Rectal smooth muscle tissue (tissue), 1 donor: Measurements from ENCODE around the gene XPOT.
"Not testable (repeated sequence)": the region's sequence is repeated elsewhere in the genome, so short reads cannot be mapped to it uniquely, and the experiment has no call there.

Source experiments
- H3K27ac ChIP-seq: one replicate; pipeline ENCODE4 v1.7.0; 2013; ENCODE audit warnings: low read depth, low read length, inconsistent platforms
- H3K27me3 ChIP-seq: one replicate; pipeline ENCODE4 v1.7.0; 2013; ENCODE audit warnings: low read length; ENCODE audit not compliant: control insufficient read depth, insufficient read depth
- H3K36me3 ChIP-seq: one replicate; pipeline ENCODE4 v1.7.0; 2013; ENCODE audit warnings: low read length; ENCODE audit not compliant: control insufficient read depth, insufficient read depth
- H3K4me1 ChIP-seq: one replicate; pipeline ENCODE4 v1.7.0; 2013; ENCODE audit warnings: low read length; ENCODE audit not compliant: control insufficient read depth, insufficient read depth
- H3K4me3 ChIP-seq: one replicate; pipeline ENCODE4 v1.7.0; 2013; ENCODE audit warnings: low read length
- H3K9ac ChIP-seq: one replicate; pipeline ENCODE4 v1.7.0; 2013; ENCODE audit warnings: low read length

XPOT gene

DNA sequence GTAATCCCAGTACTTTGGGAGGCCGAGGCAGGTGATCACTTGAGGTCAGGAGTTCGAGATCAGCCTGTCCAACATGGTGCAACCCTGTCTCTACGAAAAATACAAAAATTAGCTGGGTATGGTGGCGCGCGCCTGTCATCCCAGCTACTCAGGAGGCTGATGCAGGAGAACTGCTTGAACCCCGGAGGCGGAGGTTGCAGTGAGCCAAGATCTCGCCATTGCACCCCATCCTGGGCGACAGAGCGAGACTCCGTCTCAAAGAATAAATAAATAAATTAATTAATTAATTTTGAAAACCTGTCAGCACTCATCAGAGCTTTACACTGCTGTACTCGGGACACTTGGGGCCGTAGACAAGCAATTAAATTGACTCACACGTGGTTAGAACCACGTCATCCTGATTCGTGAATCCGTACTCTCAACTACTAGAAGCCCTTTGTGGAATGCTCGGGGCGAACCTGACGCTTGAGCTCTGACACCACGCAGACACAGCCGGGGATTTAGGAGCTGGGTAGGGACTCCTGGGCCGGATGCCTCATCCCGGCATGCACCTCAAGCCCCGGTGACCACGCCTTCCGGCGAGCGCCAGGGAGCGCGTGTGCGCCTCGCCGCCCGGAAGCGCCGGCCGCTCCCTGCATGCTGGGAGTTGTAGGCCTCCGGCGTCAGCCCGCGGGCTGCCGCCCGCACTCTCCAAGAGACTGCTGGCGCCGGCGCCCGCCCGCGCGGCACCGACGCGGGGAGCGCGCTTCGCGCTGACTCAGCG is at the start of gene XPOT:
TSS of gene XPOT (plus strand) at position 686 of the 763 bp plus-strand sequence. CDS start 5,644 bp downstream, outside the sequence.
- Histone ChIP-seq H3K27me3 (no peaks in the 10 kb centered on the region), H3K36me3 (no peaks in the 10 kb centered on the region), H3K9ac (peak within 1 kb of the TSS; percentile 80), H3K4me1 (no peaks in the 10 kb centered on the region), H3K4me3 (peak within 1 kb of the TSS; percentile 90), H3K27ac (peak within 1 kb of the TSS; percentile 96)

- H3K27me3 ChIP-seq, H3K9ac ChIP-seq, H3K4me3 ChIP-seq, H3K27ac ChIP-seq, H3K36me3 ChIP-seq, H3K4me1 ChIP-seq: not testable (repeated sequence)
Observed at GRCh38 chr12:64356209-64356608, 48.0 kb upstream of the XPOT start.

DNA sequence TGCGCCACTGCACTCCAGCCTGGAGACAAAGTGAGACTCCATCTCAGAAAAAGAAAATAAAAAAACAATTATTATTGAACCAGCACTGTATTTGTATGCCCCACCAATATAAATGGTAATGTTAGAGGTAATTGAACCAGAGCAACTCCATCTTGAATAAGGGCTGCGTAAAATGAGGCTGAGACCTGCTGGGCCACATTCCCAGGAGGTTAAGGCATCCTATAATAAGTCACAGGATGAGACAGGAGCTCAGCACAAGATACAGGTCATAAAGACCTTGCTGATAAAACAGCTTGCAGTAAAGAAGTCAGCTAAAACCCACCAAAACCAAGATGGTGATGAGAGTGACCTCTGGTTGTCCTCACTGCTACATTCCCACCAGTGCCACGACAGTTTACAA is 43.0 kb upstream of the XPOT start:
- not testable (repeated sequence) for H3K27me3 ChIP-seq, H3K4me1 ChIP-seq, H3K27ac ChIP-seq, H3K9ac ChIP-seq, H3K36me3 ChIP-seq, H3K4me3 ChIP-seq

- no peaks in the 10 kb centered on the region for H3K27me3 ChIP-seq
- no peaks in the 10 kb centered on the region for H3K4me1 ChIP-seq
- H3K9ac ChIP-seq: no peak overlapping the region
- H3K27ac ChIP-seq: no peak overlapping the region
- H3K4me3 ChIP-seq: no peak overlapping the region
- H3K36me3 ChIP-seq: no peaks in the 10 kb centered on the region
Observed at GRCh38 chr12:64362721-64363305, 41.4 kb upstream of the XPOT start.

DNA sequence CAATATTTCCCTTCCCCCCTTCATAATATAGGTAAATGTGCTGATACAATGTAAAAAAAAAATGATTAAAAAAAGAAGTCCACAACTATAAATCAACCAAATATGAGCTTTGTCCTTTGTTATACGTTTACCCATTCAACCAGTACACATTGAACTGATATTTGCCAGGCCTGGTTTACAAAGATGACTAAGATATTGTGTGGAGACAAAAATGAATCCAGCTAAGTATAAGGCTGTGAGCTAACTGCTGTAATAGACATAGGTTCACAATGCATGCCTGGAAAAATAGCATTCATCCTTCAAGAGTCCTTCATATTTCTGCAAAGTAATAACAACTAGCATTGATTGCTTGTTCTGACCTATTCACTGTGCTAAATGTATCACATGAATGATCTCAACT is 20.5 kb upstream of the XPOT start:
- H3K4me3 ChIP-seq: no peak overlapping the region
- H3K36me3 ChIP-seq: no peaks in the 10 kb centered on the region
- H3K4me1 ChIP-seq: no peaks in the 10 kb centered on the region
- H3K27me3 ChIP-seq: no peaks in the 10 kb centered on the region
- no peak overlapping the region for H3K27ac ChIP-seq
- no peak overlapping the region for H3K9ac ChIP-seq

- Histone ChIP-seq H3K4me1 (no peaks in the 10 kb centered on the region), H3K4me3 (no peak overlapping the region), H3K36me3 (no peaks in the 10 kb centered on the region), H3K27me3 (peaks cover 1% of the 10 kb centered on the region), H3K9ac (no peak overlapping the region), H3K27ac (no peak overlapping the region)
Observed at GRCh38 chr12:64385019-64385418, 19.2 kb upstream of the XPOT start.

- Histone ChIP-seq H3K4me3 (no peak overlapping the region), H3K27ac (no peak overlapping the region), H3K36me3 (no peaks in the 10 kb centered on the region), H3K27me3 (peaks cover 3% of the 10 kb centered on the region), H3K4me1 (no peaks in the 10 kb centered on the region), H3K9ac (no peak overlapping the region)
Observed at GRCh38 chr12:64385468-64385867, 18.7 kb upstream of the XPOT start.

DNA sequence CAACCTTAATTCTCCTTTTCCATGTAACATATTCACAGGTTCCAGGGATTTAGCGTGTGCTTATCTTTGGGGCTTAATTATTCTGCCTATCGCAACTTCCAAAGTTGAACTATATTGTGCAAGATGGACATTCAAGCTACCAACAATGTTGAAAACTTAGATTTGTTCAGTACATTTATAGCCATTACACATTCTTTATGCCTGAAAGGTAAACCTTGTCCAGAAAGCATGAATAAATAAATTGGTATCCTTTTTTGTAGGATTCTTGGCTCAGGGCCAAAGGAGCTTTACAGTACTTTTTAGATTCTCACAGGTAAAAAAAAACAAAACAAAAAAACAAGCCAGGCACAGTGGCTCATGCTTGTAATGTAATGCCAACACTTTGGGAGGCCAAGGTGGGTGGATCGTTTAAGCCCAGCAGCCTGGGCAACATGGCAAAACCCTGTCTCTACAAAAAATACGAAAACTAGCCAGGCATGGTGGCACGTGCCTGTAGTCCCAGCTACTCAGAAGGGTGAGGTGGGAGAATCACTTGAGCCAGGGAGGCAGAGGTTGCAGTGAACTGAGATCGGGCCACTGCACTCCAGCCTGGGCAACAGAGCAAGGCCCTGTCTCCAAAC is 16.9 kb upstream of the XPOT start:
- no peaks in the 10 kb centered on the region for H3K4me1 ChIP-seq
- H3K4me3 ChIP-seq: no peak overlapping the region
- no peak overlapping the region for H3K9ac ChIP-seq
- peaks cover 3% of the 10 kb centered on the region for H3K27me3 ChIP-seq
- H3K27ac ChIP-seq: no peak overlapping the region
- H3K36me3 ChIP-seq: no peaks in the 10 kb centered on the region

GRCh38 chr12:64389154-64389553 is 15.0 kb upstream of the XPOT start:
- no peaks in the 10 kb centered on the region for H3K36me3 ChIP-seq
- H3K9ac ChIP-seq: no peak overlapping the region
- H3K4me3 ChIP-seq: no peak overlapping the region
- no peaks in the 10 kb centered on the region for H3K4me1 ChIP-seq
- H3K27ac ChIP-seq: no peak overlapping the region
- H3K27me3 ChIP-seq: peaks cover 3% of the 10 kb centered on the region

DNA sequence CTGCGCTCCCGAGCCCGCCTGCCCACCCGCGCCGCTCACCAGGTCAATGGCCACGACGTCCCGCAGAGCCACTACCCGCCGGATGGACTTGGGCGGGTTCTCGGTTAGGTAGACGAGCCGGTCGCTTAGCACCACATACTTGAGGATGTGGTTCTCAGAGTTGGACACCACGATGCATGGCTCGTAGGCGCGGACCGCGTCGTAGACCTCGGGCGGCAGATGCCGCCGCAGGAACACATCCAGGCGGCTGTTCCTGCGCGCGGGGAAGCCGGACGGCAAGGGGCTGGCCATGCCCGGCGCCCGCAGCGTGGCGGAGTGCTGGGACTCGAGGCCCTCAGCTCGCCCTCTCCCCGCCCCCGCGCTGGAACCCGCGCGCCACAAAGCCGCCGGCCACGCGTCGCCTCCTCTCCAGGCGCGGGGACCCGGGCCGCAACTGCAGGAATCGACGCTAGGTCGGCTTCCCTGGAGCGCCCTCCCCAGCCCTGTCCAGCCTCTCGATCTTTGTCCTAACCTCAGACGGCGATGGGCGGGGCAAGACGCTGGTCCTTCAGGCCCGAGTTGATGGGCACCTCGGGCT is 13.8 kb upstream of the XPOT start, which contains the start of gene C12orf56:
TSS of gene C12orf56 (minus strand) at position 484 of the 577 bp plus-strand sequence. CDS start at position 291, 193 bp downstream.
- H3K27ac ChIP-seq: no peak within 1 kb of the TSS
- peak within 1 kb of the TSS; percentile 35 for H3K4me3 ChIP-seq
- no peaks in the 10 kb centered on the region for H3K36me3 ChIP-seq
- no peak within 1 kb of the TSS for H3K9ac ChIP-seq
- H3K4me1 ChIP-seq: no peaks in the 10 kb centered on the region
- H3K27me3 ChIP-seq: peaks cover 3% of the 10 kb centered on the region

- no peak overlapping the region for H3K9ac ChIP-seq
- H3K4me1 ChIP-seq: no peaks in the 10 kb centered on the region
- H3K27me3 ChIP-seq: peaks cover 3% of the 10 kb centered on the region
- H3K27ac ChIP-seq: no peak overlapping the region
- no peaks in the 10 kb centered on the region for H3K36me3 ChIP-seq
- H3K4me3 ChIP-seq: no peak overlapping the region
Observed at GRCh38 chr12:64392221-64392620, 12.0 kb upstream of the XPOT start.

- no peak overlapping the region for H3K27ac ChIP-seq
- H3K4me1 ChIP-seq: no peaks in the 10 kb centered on the region
- H3K9ac ChIP-seq: no peak overlapping the region
- no peaks in the 10 kb centered on the region for H3K36me3 ChIP-seq
- no peaks in the 10 kb centered on the region for H3K27me3 ChIP-seq
- no peak overlapping the region for H3K4me3 ChIP-seq
Observed at GRCh38 chr12:64395739-64396138, 8.5 kb upstream of the XPOT start.
